HG03280 (cell line): ENCODE data around the gene TUFT1.

Source experiments
- ATAC-seq: cut with Tn5 transposase; IDR thresholded peaks from one replicate; pipeline ENCODE4 v1.9.1; 2021; ENCODE audit warnings: mild to moderate bottlenecking, moderate library complexity; ENCODE audit not compliant: unreplicated experiment

The TUFT1 gene

GRCh38 chr1:151540021-151540981 is at the start of gene TUFT1:
Gene TUFT1, plus strand, starts transcription at chr1:151540309. Its CDS starts 58 bp downstream, at chr1:151540367.
- ATAC-seq: peak; percentile 96

- no peak for ATAC-seq
These were observed 48.5 kb upstream of the TUFT1 start for GRCh38 chr1:151491641-151492040.

- ATAC-seq: no peak
These were observed 48.0 kb upstream of the TUFT1 start for GRCh38 chr1:151492120-151492519.

GRCh38 chr1:151493042-151493441 is 47.1 kb upstream of the TUFT1 start:
- no peak for ATAC-seq

GRCh38 chr1:151494741-151495281 is 45.3 kb upstream of the TUFT1 start:
- no peak for ATAC-seq

GRCh38 chr1:151495316-151495715 is 44.8 kb upstream of the TUFT1 start:
- ATAC-seq: no peak

- no peak for ATAC-seq
These were observed 40.7 kb upstream of the TUFT1 start for GRCh38 chr1:151499365-151499764.

- no peak for ATAC-seq
These were observed 40.2 kb upstream of the TUFT1 start for GRCh38 chr1:151499930-151500329.

- no peak for ATAC-seq
These were observed 38.6 kb upstream of the TUFT1 start for GRCh38 chr1:151501474-151501873.

- no peak for ATAC-seq
These were observed 37.9 kb upstream of the TUFT1 start for GRCh38 chr1:151502035-151502700.

GRCh38 chr1:151502859-151503780 is 37.0 kb upstream of the TUFT1 start:
- no peak for ATAC-seq

- no peak for ATAC-seq
These were observed 35.9 kb upstream of the TUFT1 start for GRCh38 chr1:151504252-151504651.

GRCh38 chr1:151504759-151505158 is 35.4 kb upstream of the TUFT1 start:
- ATAC-seq: no peak

GRCh38 chr1:151508833-151509232 is 31.3 kb upstream of the TUFT1 start:
- ATAC-seq: no peak

- no peak for ATAC-seq
These were observed 30.6 kb upstream of the TUFT1 start for GRCh38 chr1:151509350-151510019.

- ATAC-seq: no peak
These were observed 30.1 kb upstream of the TUFT1 start for GRCh38 chr1:151510020-151510405.

GRCh38 chr1:151510614-151510956 is 29.5 kb upstream of the TUFT1 start:
- no peak for ATAC-seq

- peak; percentile 87 for ATAC-seq
These were observed 29.0 kb upstream of the TUFT1 start, which contains the start of gene CGN for GRCh38 chr1:151510957-151511635. Gene CGN, plus strand, starts transcription at chr1:151511387. Its CDS starts 7,133 bp downstream, at chr1:151518520.

- no peak for ATAC-seq
These were observed 28.4 kb upstream of the TUFT1 start for GRCh38 chr1:151511636-151512215.
